NCI-H2107 treated with DMSO at 0.1 percent for 48 hours (cell line): ENCODE results near the gene PPP2R3A.
A peak's percentile ranks its signal among the peaks of the same experiment; 100 is the strongest.
"Not testable (repeated sequence)": the region's sequence is repeated elsewhere in the genome, so short reads cannot be mapped to it uniquely, and the experiment has no call there.

Experiments used
- DNase-seq: peaks from one replicate; lab custom pipeline; 2025; ENCODE audit not compliant: unreplicated experiment; lab: John Stamatoyannopoulos, UW

The PPP2R3A gene

DNA sequence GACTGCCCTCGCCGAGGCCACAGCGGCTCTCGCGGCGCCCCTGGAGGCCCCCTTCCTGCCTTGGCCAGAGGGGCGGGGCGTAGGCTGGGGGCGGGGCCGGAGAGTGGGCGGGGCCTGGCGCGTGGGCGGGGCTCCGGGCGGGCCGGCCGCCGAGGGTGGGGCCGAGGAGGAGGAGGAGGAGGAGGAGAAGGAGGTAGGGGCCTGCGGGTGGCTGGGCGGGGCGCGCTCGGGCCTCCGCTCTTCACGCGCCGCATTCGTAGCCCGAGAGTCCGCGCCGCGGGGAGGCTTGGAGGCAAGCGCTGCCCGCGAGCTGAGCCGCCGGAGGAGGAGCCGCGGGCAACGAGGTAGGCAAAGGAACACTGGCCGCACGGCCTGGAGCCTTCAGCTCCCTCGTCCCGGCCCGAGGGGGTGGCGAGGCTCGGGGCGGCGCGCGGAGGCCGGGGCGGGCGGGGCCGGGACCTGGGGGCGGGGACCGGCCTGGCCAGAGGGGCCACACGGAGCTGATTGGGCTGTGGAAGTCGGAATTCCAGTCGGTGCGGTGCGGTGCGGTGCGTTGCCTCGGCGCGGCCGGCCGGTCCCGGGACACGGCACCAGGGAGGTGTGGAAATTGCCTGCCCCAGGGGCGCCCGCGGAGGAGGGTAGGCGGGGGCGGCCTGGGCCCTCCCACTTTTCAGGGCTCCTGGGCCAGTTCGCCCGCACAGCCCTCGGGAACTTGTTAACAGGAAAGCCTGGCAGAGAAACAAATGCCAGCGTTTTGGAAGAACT is at the start of gene PPP2R3A:
Gene PPP2R3A, plus strand, starts transcription at position 223 of the 765 bp plus-strand sequence. CDS start 35,771 bp downstream, outside the sequence.
- DNase-seq: no peak

- DNase-seq: no peak
Measured at GRCh38 chr3:135916310-135916709, 49.2 kb upstream of the PPP2R3A start.

- DNase-seq: no peak
Measured at GRCh38 chr3:135917076-135917475, 48.5 kb upstream of the PPP2R3A start.

DNA sequence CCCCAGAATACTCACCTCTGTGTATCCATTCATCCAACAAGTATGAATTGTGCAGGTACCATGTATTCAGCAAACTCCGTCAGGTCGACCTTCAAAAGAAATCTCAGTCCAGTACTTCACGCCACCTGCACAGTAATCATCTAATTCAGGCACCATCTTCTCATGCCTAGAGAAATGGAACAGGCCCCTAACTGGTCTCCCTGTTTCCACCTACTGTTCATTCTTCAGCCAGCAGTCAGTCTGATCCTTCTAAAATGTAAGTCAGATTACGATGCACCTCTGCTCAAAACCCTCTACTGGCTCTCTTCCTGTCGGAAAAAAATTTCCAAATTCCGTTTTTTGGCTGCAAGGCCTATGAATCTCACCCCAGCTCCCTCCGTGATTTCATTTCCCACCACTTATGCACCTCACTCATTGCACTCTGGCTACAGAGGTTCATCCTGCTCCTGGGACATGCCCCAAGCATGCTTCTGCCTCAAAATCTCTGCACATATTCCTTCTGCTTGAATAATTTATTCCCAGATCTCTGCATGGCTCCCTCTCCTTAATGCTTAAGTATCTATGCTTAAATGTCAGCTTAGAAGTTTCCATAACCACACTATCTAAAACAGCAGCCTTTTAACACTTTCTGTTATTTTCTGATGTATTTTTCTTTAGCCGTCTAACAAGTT is 47.5 kb upstream of the PPP2R3A start:
- no peak for DNase-seq

GRCh38 chr3:135918600-135918999 is 46.9 kb upstream of the PPP2R3A start:
- DNase-seq: peak; percentile 1

- no peak for DNase-seq
Measured at GRCh38 chr3:135920275-135920674, 45.3 kb upstream of the PPP2R3A start.

GRCh38 chr3:135922903-135923250 is 42.7 kb upstream of the PPP2R3A start:
- DNase-seq: no peak

- DNase-seq: no peak
Measured at GRCh38 chr3:135924506-135924905, 41.0 kb upstream of the PPP2R3A start.

GRCh38 chr3:135926664-135927063 is 38.9 kb upstream of the PPP2R3A start:
- no peak for DNase-seq

GRCh38 chr3:135927155-135927554 is 38.4 kb upstream of the PPP2R3A start:
- no peak for DNase-seq

GRCh38 chr3:135929670-135930069 is 35.9 kb upstream of the PPP2R3A start:
- no peak for DNase-seq

DNA sequence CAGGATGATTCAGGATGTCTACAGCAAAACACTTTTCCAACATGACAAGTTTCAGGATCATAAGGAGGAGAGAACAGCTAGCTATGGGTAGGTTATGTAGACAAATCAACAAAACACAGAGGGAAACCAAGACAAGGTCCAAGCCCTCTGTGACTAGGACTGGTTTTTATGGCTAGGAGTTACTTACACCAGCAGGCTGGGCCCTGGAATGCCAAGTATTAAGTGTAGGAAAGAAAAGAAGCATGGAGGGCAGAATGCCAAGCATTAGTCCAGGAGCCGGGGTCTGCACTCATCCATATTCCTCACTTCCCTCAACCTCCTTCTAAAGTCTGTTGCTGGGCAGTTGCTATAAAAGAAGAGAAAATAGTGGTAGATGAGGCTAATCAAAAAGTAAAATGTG is 35.3 kb upstream of the PPP2R3A start:
- no peak for DNase-seq

DNA sequence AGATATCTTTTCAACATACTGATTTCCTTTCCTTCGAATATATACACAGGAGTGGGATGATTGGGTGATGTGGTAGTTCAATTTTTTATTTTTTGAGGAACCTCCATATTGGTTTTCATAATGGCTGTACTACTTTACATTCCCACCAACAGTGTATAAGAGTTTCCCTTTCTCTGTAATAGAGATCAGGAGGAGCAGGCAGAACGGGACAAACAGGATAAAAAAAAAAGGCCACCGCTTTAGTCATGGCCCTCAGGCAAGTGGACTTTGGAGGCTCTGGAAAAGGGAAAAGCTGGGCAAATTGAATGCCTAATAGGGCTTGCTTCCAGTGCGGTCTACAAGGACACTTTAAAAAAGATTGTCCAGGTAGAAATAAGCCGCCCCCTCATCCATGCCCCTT is 30.4 kb upstream of the PPP2R3A start:
- not testable (repeated sequence) for DNase-seq

- DNase-seq: not testable (repeated sequence)
Measured at GRCh38 chr3:135937766-135938165, 27.8 kb upstream of the PPP2R3A start.

- peak; percentile 68 for DNase-seq
Measured at GRCh38 chr3:135944831-135945230, 20.7 kb upstream of the PPP2R3A start.

DNA sequence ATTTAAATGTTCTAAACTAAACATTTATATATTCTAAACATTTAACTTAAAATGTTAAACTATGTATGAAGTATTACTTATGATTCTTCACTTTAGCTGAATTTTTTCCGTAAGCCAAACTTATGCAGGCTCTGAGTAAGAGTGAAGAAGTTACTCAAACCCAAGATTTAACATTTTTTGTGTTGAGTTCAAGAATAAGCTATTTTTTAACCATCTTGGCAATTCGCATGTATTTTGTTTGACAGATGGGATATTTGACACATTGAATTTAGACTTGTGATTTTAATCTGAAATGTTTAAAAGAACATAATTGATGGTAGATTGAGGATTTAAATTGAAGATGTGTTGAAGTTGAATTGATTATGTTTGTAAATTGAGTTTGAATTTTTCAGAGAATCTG is 14.6 kb upstream of the PPP2R3A start:
- DNase-seq: no peak

DNA sequence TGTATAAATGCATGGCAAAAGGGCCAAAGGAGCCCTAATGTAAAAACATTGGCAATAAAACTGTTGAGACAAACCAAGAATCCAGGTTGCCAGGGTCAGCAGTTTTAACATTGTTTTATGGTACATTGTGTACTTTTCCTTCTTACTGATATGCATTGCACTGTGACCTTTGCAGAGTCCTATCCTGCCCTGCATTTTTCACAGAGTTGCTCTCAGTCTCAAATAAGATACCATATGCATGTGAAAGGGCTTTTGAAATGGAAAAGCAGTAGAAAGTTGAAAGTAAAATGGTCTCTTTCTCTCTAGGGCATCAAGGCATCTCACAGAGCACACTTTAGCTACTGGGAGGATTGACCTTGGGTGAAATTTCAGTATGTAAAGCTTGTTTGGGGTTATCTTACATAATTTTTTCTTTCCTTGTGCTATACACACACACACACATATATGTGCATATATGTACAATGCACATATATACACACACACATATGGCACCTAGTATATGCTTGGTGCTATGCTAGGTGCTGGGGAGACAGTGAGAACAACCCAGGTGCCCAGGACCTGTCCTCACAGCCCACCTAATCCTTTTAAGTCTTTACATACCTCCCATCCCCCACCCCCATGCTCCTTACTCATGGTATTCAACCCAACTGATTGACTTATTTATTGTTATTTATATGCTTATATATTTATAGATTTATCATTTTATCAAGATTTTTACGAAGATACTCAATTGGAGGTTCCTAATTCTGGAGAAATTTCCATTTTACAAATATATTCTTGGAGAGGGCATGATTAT is 1.2 kb upstream of the PPP2R3A start:
- no peak for DNase-seq

GRCh38 chr3:135965129-135965505 is 411 bp upstream of the PPP2R3A start:
- no peak for DNase-seq

DNA sequence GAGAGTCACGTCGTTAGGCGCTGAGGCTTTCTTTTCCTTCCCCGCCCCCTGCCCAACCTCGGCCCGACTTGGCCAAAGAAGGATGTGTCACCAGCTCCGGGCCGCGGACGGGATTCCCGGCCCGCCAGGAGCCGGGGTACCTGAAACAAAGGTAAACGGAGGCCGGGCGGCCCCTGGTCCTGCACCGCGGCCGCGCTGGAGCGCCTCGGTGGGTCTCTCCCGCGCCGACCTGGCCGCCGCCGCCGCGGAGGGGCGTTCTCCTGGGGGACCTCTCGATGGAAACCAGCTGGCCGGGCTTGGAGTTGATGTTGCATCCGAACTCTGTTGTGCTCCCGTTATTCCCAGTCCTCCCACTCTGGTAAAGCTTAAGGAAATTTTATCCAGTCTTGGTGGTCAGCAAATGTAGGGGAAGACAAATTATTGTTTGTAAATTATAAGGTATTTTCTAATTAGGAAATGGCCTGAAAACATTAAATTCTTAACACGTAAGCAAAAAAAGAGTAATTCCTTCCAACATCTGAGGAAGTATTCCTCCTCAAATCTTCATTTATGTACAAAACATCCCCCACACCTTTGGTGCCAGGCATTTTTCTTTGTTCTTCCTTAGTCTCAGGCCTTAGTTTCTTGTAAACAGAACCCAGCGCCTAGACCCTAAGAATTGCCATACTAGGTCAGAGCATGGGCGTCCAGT is 888 bp downstream of the PPP2R3A start:
- DNase-seq: no peak

GRCh38 chr3:135966962-135967274 is 1.4 kb downstream of the PPP2R3A start:
- no peak for DNase-seq

GRCh38 chr3:135967867-135968266 is 2.3 kb downstream of the PPP2R3A start:
- DNase-seq: no peak
